Left hindlimb (tissue), 1 donor: ENCODE results near the gene ABHD12.
"Not testable (repeated sequence)": the region's sequence is repeated elsewhere in the genome, so short reads cannot be mapped to it uniquely, and the experiment has no call there.

Experiments used
- DNase-seq: peaks from one replicate; pipeline ENCODE4 v3.0.0-alpha.2; 2018

The ABHD12 gene

DNA sequence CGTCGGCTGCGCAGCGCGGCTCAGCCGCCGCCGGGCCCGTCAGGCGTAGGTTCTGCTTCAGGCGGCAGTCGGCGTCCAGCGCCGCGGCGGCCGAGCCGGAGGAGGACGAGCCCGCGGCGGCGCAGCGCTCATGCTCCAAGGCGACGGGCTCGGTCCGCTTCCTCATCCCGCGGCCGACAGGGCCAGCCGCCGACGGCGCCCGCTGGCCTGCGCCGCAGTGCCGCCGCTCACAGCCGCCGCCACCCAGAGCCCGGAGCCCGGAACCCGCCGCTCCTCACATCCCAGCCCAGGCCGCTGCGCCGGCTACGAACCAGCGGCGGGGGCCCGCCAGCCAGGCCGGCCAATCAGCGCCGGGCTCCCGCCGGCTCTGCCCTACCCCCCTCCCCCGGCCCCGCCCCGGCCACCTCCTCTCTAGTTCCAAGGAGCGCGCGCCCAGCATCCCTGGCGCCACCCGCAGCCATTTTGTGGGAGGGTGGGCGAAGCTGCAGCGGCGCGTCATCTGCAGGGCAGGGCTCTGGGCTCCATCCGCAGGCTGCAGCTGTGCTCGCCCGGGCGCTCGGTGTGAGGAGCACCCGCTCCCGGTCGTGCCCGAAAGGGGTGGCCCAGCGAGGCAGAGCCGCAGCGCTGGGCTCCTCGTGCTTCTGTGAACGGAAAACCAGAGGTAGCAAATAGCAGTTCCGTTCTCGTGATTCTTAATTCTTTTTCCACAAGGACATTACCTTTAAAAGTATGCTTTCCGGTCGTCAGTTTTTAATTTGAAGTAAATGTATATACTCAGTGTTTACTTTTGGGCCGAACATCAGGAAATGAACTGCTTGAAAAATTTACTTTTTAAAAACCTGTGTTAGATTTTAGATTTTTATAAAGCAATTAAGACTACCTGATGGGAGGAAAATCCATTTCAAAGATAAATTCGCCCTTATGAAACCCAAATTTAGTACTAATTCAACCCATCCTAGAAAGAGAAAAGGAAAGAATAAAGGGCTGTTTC, at the start of gene ABHD12:
Gene ABHD12, minus strand, starts transcription at position 298 of the 991 bp plus-strand sequence. Its CDS starts 132 bp downstream, at position 166.
- DNase-seq, result peak; percentile 98

DNA sequence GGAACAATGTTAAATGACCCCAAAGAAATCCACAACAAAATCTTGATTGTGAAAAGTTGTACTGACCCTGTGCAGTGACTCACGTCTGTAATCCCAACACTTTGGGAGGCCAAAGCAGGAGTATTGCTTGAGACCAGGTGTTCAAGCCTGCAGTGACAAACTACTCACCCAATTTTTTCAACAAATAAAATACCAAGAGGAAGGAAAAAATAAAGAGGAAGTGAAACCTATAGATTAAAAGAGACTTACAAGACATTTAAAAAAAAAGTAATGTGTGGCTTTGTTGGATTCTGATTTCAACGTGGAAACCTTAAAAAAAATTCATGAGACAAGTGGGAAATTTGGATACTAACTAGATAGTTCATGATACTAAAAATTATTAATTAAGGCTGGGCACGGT, 48.7 kb upstream of the ABHD12 start:
- no peak for DNase-seq

DNA sequence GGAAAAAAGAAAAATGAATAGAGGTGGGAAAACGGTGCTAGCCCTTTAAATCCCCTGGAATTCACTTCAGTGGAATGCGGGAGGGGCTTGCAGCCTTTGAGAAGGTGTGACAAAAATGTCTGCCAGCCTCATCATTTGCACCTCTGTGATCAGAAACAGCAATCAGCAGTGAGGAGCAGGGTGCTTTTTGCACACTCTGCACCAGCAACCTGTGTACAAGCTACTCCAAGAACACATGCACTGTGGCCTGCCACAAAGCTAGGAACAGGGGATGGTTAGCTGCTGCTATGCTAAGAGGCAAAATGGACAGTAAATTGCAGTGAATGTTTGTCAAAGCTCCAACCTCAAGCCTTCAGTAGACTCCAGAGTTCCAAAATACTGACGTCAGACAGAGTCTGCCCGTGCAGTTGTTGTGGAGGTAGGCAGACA, 46.5 kb upstream of the ABHD12 start:
- no peak for DNase-seq

DNA sequence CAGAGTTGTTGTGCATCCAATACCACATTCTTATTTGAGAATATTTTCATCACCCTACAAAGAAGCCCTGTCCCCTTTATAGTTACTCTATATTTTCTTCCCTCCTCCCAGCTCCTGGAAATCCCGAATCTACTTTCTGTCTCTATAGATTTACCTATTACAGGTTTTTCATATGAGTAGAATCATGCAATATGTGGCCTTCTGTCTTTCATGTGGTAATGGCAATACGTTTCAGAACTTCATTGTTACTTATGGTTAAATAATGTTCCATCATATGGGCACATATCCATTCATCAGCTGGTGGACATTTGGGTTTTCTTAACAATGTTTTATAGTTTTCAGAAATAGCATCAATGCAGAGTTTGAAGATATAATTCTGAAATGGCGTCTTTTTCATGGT, 33.9 kb upstream of the ABHD12 start:
- no peak for DNase-seq

DNA sequence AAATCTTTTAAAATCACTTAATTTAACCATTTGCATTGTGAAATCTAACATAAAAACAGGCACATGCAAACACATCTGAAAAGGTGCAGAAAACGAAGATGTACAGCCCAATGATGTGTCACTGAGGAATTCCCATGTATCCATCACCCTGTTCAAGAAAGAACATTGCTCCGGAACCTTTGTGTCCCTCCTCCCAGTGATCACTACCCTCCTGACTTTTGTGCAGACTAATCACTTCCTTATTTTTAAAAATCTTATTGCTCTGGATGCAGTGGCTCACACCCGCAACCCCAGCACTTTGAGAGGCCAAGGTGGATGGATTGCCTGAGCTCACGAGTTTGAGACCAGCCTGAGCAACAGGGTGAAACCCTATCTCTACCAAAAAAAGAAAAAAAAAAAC, 31.4 kb upstream of the ABHD12 start:
- no peak for DNase-seq

DNA sequence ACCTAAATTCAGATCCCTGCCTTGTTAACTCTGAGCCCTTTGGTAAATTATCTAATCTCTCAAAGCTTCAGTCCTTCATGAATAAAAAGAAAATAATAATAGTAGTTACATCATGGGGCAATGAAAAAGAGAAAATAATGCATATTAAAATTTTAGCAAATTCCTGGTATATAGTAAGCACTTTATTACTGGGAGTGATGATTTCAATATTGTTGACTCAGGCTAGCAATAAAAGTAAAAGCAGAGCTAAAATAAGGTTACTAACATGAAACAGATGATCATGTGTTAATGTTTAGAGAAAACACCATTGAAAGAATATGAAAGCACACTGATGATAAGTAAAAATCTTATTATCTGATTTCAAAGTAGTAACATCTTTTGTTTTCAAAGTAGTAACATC, 30.5 kb upstream of the ABHD12 start:
- DNase-seq, result no peak

DNA sequence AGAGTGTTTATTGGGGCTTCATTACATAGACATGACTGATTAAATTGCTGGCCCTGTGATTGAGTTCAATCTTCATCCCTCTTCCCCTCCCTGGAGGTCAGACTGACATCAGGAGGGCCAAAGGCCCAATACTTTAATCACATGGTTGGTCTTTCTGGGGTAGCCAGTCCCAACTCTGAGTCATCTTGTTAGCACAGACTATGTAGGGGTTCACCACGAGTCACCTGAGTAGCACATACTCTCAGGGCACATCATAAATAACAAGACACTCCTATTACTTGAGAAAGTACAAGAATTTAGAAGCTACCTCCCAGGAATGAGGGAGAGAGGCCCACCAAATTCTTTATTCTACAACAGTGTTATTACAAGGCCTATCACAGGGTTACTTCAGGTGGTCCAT, 28.1 kb upstream of the ABHD12 start:
- no peak for DNase-seq

DNA sequence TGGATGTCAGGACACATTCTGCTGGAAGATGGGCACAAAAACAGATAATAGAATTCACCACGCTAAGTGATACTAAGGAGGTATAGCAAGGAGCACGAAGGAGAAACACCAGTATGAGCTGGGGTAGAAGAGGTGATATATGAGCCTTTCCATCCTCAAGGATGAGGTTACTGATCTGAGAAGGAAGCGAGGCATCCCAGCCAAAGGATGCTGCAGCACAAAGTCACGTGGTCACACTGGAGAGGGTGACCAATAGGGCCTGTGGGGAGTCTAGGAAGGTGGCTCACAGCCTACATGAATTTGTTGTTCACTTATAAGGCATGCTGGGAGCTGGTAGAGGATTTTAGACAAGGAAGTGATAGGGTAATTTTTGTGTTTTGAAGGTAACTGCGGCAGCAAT, 18.3 kb upstream of the ABHD12 start:
- no peak for DNase-seq

DNA sequence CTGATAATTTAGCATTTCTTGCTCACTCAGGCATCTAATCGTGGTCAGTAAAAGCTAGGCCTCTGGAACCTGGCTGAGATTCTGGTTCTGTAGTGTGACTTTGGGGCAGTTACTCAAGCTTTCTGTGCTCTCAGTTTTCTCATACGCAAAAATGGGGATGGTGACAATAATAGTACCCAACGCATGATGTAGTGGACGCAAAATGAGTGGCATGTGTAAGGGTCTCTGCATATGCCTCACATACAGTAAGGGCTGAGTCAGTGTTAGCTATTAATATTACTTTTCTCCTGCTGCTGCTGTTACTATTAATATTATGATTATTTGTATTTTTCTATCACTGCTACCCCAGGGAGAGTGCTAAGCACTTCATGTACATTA, 17.5 kb upstream of the ABHD12 start:
- DNase-seq, result no peak

DNA sequence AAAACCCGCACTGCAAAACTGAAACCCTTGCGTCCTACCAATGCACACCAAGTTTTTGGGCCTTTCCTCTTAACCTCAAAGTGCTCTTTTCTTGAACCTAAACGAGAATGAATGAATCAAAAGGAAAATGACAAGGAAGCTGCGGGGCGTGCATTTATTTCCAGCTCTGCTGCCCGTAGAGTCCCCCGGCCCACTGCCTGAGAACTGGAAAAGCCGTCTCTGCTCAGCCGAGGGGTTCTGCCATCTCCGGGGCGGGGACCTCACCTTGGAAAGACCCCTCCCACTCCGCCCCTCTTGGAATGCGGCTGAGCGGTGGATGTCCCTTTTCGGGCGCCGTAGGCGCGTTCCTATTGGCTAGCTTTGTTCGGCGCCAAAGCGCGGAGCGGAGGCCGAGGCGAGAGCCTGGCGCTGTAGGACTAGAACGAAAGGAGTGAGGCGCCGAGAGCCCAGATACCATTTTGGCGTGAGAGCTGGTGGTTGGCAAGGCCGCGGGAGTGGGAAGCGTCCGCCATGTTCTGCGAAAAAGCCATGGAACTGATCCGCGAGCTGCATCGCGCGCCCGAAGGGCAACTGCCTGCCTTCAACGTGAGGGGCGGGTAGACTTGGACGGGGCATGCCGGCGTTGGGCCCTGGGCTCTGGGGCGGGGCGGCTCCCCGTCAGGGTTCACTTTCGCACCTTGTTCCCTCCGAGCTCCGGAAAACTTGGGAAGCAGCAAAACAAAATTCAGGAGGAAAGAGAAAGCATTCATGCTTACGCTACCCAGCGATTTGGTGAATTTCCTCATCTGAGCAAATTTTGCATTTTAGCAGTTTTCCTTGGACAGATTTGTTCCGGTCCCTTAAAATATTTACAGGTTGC, 16.9 kb upstream of the ABHD12 start, which contains the start of gene GINS1:
Gene GINS1, plus strand, starts transcription at position 363 of the 859 bp plus-strand sequence. Its CDS starts 148 bp downstream, at position 511.
- DNase-seq, result peak; percentile 91

DNA sequence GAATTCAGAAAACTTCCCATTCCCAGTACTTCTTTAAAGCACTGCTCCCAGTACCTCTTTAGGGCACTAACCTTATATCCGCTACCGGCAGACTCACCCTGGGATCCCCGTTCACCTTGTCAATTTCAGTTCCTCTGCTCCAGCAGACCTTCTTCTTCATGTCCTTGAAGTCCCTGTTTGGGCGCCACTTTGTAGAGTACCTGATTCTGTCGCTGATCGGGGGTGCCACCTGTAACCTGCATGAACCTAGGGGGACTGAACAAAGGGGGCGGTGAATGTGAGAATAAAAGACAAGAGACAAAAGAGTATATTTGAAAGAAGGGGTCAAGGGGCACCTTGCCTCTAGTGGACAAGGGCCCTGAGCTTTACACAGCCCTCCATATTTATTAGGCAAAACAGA, 11.9 kb upstream of the ABHD12 start:
- no peak for DNase-seq

DNA sequence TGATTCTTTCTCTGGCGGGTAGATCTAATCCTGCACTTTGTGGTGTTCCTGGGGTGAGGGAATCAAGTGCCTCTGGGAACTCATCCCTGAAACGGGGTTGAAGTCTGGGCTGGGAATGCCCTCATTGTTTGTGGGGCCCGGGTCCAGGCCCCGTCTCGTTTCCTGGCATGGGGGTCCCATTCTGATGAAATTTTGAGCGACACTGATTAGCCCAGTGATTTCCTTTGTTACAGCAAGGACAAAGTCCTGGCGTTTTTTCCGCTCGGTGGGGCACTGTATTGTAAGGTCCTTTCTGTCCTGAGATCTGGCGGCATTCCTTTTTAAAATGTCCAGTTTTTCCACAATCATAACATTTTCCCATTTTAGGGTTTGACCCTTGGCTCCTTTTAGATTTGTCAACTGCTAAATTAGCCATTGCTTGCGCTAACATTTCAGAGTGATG, 9.7 kb upstream of the ABHD12 start:
- DNase-seq, result not testable (repeated sequence)

DNA sequence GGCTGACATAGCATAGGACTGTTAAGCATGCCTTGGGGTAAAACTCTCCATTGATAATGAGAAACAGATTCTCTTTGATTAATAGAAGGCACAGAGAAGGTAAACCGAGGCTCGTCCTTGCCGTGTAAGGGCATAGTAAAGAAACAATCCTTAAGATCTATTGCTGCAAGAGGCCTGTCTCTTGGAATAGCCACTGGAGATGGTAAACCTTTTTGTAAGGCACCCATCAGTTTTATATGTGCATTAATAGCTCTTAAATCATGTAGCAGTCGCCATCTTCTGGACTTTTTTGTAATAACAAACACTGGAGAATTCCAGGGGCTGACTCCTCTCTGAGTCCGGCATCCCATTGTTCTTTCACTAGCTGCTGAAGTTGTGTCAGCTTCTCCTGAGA, 8.4 kb upstream of the ABHD12 start:
- DNase-seq, result no peak

DNA sequence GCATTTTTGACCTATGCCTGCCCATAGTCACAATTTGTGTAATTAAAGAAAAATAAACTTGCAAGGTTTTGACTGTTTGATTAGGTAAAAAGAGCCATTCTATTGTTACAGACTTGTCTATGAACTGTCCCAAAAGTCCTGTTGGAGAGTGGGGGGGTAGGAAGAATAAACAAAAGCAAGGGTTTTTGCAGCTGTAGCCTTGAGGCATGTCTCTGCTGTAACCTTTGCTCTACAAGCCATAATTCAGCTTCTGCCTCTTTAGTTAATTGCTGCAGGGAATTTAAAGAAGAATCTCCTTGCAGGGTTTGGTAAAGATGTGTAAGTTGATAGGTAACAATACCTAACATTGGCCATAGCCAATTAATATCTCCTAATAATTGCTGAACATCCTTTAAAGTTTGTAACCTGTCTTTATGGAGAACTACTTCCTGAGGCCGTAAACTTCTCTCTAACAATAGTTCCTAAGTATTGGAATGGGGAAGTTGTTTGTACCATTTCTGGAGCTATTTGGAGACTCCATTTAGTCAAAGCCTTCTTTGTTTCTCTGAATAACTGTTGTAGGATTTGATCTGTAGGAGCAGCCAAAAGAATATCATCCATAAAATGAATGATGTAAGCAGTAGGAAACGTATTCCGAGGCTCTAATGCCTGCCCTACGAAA, 7.9 kb upstream of the ABHD12 start:
- DNase-seq, result no peak

DNA sequence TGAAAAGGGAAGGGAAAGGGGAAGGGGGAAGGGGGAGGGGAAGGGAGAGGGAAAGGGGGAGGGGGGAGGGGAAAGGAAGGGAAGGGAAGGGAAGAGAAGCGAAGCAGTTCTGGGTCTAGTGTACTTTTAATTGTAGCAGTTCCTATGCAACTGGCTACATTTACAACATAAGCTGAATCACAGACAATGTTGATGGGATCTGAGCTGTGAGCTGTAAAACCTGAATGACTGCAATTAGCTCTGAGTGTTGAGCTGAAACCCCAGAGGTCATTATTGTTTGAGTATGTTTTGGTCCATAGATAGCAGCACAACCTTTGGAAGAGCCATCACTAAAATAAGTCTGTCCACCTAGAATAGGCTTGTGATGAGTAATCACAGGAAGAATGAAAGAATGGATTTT, 7.2 kb upstream of the ABHD12 start:
- no peak for DNase-seq

DNA sequence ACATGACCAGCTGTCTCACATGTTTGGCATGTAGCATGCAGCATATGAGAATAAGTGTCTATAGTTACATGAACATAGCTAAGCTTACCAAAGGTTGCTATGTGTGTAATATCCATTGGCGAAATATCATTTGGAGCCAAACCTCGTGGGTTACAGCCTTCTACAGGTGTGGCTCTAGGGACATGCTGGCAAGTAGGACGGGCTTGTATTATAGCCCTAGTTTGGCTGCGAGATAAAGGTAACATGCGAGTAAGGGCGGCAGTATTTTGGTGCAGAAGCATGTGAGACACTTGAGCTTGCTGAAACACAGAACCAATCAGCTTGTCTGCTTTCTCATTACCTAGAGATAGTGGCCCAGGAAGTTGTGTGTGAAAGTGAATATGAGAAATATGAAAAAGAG, 6.5 kb upstream of the ABHD12 start:
- no peak for DNase-seq

DNA sequence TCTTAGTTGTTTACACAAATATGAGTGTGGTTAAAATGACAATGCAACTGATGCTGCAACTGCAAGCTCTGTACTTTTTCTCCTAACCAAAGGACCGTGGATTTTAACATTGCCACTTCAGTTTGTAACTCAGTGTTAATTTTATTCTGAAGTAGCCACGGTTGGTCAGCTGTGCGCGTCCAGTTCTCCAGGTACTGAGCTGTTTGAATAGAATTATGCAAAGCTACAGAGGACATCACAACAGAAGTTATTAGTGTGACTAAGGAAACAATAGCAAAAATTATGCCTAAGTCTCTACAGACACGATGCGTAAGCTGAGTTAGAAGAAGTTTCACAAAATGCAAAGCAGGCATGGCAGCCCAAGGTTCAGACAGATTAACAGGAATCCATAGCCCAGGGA, 4.4 kb upstream of the ABHD12 start:
- no peak for DNase-seq

DNA sequence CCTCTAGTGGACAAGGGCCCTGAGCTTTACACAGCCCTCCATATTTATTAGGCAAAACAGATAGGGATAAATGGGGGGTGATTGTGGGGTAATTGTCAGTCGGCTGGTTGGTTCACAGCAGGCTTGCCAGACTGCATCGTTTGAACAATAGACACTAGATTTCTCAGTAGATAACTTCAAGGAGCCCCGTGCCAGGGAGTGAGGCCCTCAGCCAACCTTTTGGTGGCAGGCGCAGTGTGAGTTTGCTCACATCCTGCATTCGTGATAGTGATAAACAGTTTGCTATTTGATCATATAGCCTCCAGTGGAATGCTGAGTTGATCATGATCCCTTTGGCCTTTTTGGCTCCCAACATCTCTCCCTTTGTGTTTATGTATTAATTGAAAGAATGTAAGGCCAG, 3.6 kb upstream of the ABHD12 start:
- no peak for DNase-seq

DNA sequence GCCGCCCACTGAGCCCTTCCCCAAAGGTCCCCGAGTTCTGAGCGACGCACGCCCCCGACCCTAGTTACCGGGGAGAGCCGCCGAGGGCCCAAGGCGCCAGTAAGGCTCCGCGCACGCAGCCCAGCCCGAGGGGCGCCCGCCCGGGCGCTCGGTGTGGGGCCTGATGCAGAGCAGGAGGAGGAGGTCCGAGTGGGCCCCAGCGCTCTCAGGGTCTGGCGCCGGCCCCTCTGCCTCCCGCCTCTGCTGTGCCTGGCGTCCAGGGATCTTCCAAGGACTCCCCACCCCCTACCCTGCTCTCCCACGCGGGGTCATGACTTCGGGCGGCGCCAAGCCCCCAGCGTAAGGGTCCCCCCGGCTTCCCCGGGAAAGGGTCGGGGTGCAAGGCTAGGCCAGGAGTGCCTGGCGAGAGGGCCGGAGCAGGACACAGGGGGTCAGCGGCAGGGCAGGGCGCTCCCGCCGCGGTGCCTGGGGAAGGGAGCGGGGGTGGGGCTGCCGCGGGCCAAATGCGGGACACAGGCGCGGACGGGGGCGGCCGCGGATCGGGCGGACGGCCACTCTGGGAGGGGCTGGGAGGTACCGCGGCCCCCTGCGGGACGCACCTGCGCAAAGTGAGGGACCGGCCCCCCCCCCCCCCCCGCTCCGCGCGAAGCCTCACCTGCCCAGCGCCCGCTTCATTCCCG, 637 bp downstream of the ABHD12 start:
- peak; percentile 61 for DNase-seq

DNA sequence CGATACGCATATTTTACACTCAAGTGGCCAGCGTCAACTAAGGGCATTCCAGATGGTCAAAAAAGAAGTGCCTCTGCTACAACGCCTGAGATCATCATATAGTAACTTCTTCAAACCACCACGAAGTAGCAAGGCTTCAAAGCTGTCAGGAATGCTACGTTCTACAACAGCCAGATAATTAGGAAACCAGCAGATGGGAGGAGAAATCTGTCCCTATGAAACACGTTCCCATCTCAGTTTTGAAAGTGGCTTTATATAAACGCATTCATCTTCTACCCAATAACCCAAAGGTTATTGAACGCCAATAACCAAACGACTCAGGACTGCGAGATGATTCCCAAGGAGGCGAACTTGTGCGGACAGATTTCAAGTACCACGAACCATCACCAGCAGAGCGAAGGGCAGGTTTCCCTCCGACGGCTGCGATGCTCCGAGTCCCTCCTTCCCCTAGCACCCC, 1.2 kb downstream of the ABHD12 start:
- no peak for DNase-seq

DNA sequence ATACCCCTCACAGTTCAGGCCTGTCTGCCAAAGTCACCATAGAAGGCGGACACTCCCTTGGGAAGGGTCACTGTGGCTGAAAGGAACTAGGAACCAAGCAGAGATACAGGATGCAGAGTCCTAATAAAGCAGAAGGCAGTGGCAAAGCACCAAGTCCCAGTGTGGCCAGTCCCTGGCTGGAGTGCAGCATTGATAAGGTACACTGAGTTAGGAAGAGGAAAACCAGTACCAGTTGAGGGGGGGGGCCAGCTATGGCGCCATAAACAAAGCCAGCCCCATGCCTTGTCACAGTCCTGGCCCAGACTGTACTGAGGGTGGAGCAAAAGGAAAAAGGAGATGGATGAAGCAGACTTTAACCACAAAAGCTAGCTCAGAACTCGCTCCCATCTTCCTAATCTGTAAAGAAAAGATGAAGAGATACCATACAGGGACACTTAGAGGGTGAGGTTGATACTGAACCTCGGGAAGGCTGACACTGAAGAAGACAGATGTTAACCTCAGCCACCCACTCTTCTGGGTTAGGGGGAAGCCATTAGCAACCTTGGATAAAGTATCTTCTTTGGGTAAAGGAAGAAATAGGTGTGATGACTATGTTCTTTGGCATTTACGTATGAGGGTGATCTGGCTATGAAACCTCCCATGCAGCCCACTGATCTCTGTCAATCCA, 7.8 kb downstream of the ABHD12 start:
- DNase-seq, result no peak
